Spleen (tissue), 11 donors: Measurements from ENCODE around the gene KIF21A. TPM values are rescaled to one million over a fixed set of nuclear protein-coding genes. Genes with fewer than 3 reads are reported as not detected.

Experiments used
- DNase-seq: peaks from one replicate; pipeline ENCODE4 v3.0.0-alpha.2; 2020
- H3K27ac ChIP-seq, 8 donors: fragments of 200-600 bp; sonication (generic) in 7 of 8; 1 replicate in 4 of 8; 2 replicates in 4 of 8; pipeline versions ENCODE4 v1.5.0 to v1.8.0; 2016 to 2021; ENCODE audit warnings: inconsistent platforms in 4 of 8, mild to moderate bottlenecking in 4 of 8, moderate library complexity in 1 of 8
- H3K27me3 ChIP-seq, 7 donors: fragments of 200-600 bp; sonication (generic) in 6 of 7; replicated peaks in 1 of 7; 1 replicate in 4 of 7; 2 replicates in 3 of 7; pipeline versions ENCODE4 v1.5.0 to v1.8.0; 2016 to 2021; ENCODE audit warnings: inconsistent platforms in 3 of 7, mild to moderate bottlenecking in 1 of 7
- H3K36me3 ChIP-seq, 6 donors: fragments of 200-600 bp; sonication (generic) in 5 of 6; 1 replicate in 4 of 6; 2 replicates in 2 of 6; pipeline versions ENCODE4 v1.5.0 to v1.8.0; 2016 to 2021; ENCODE audit warnings: inconsistent platforms in 2 of 6
- H3K4me1 ChIP-seq, 6 donors: fragments of 200-600 bp; sonication (generic) in 5 of 6; 1 replicate in 3 of 6; 2 replicates in 3 of 6; pipeline versions ENCODE4 v1.5.0 to v1.8.0; 2016 to 2021; ENCODE audit warnings: inconsistent platforms in 3 of 6
- H3K4me3 ChIP-seq, 8 donors: fragments of 200-600 bp; sonication (generic) in 7 of 8; 1 replicate in 4 of 8; 2 replicates in 4 of 8; pipeline versions ENCODE4 v1.5.0 to v1.8.0; 2016 to 2021; ENCODE audit warnings: inconsistent platforms in 4 of 8, mild to moderate bottlenecking in 4 of 8, moderate library complexity in 2 of 8
- H3K9me3 ChIP-seq, 8 donors: fragments of 200-600 bp; sonication (generic) in 7 of 8; 1 replicate in 4 of 8; 2 replicates in 4 of 8; pipeline versions ENCODE4 v1.5.0 to v1.8.0; 2016 to 2021; ENCODE audit warnings: inconsistent platforms in 4 of 8
- CTCF ChIP-seq, 11 experiments: fragments of 200-600 bp in 7 of 11; fragments of 450-650 bp in 4 of 11; sonication (generic) in 4 of 11; IDR thresholded peaks in 8 of 11; conservative IDR thresholded peaks in 3 of 11; 1 replicate in 7 of 11; 2 replicates in 4 of 11; pipeline versions ENCODE4 v1.4.0 to v1.8.0; 2016 to 2021; ENCODE audit warnings: antibody characterized with exemption in 11 of 11, inconsistent platforms in 4 of 11, mild to moderate bottlenecking in 1 of 11
- POLR2A ChIP-seq, 3 donors: fragments of 450-650 bp; IDR thresholded peaks; one replicate each; pipeline ENCODE4 v1.5.1; 2017; ENCODE audit warnings: antibody characterized with exemption in 3 of 3, mild to moderate bottlenecking in 1 of 3
- POLR2AphosphoS5 ChIP-seq, 3 donors: sonication (generic); formaldehyde crosslinking; IDR thresholded peaks; one replicate each; pipeline ENCODE4 v1.5.1; 2017; ENCODE audit warnings: antibody characterized with exemption in 3 of 3
- WGBS, 5 donors: extraction: QIAGEN DNeasy Blood & Tissue Kit in 3 of 5; methylation state at CpG; one replicate each; pipeline versions ENCODE4 v1.1.5 to v1.1.7; 2013 to 2018; 5-methylcytosine and 5-hydroxymethylcytosine counted together
- intact Hi-C: fragments of 100-400 bp; cut with DNase I; formaldehyde crosslinking; loops from one replicate; pipeline ENCODE4 v1.15.0; 2023; ENCODE audit warnings: low total_unique reads
- polyA plus RNA-seq, 3 donors: library from polyadenylated mRNA; stranded (reverse); fragments of 200-250 nt; gene quantifications; one replicate each; pipeline ENCODE4 v1.2.1, GENCODE V29; 2013
- total RNA-seq, 7 donors: library from RNA; depleted of rRNA in 3 of 7; stranded (reverse); fragments of >200 nt in 3 of 7; fragmentation: NEBNext Ultra II Directional in 4 of 7; extraction: Animal tissue kit (Norgen Biotek cat#: 25700) in 4 of 7; gene quantifications; one replicate each; pipeline versions ENCODE4 v1.1.0 to v1.2.1, GENCODE V29; 2016 to 2021
- donor health status: healthy with polysubstance abuse.
- donor health status: DM: no; HTN: no; CAD: no; lungs with moderate emphysema.
- donor health status: DM: no; HTN: no; CAD: no.
- donor health status: Bipolar disorder and iron deficiency.
- donor health status: healthy.
- donor health status: DM: no; HTN: no; CAD: no.
- donor health status: DM: yes; HTN: yes; CAD: no.

The KIF21A gene
- total and polyA plus RNA-seq, 10 donors: 1.0 to 47.1 (median 11.8) TPM

GRCh38 chr12:39367494-39367893 is 75.4 kb downstream of the KIF21A start:
- no peak for DNase-seq
- H3K27ac ChIP-seq: no peak overlapping the region
- H3K4me3 ChIP-seq: no peak overlapping the region
- intact Hi-C loops: no loop called here
- TF ChIP-seq POLR2AphosphoS5 (IDR thresholded peaks at IDR 0.05): no peak
- TF ChIP-seq CTCF (IDR thresholded peaks at IDR 0.05 in 8 of 11, conservative IDR thresholded peaks at IDR 0.05 in 3 of 11): no peak
- TF ChIP-seq POLR2A (IDR thresholded peaks at IDR 0.05): no peak
- H3K36me3 ChIP-seq: no peaks in the 10 kb centered on the region
- peaks cover 0 to 6% (median 0%) of the 10 kb centered on the region in 6 donors for H3K4me1 ChIP-seq
- no peaks in the 10 kb centered on the region for H3K27me3 ChIP-seq
- H3K9me3 ChIP-seq: no peaks in the 10 kb centered on the region

- 94 to 98% (median 95%) methylated on average over 8 of the region's 8 CpGs for WGBS, 5 donors
- Histone ChIP-seq H3K4me1 (peaks cover 0 to 6% (median 0%) of the 10 kb centered on the region in 6 donors), H3K36me3 (peaks cover 0 to 5% (median 0%) of the 10 kb centered on the region in 6 donors), H3K9me3 (no peaks in the 10 kb centered on the region), H3K27me3 (no peaks in the 10 kb centered on the region), H3K4me3 (no peak overlapping the region), H3K27ac (no peak overlapping the region)
- intact Hi-C loops: no loop called here
- no peak for DNase-seq
- no peak for TF ChIP-seq POLR2AphosphoS5 (IDR thresholded peaks at IDR 0.05)
- no peak for TF ChIP-seq POLR2A (IDR thresholded peaks at IDR 0.05)
- TF ChIP-seq CTCF (IDR thresholded peaks at IDR 0.05 in 8 of 11, conservative IDR thresholded peaks at IDR 0.05 in 3 of 11): no peak
These were observed 77.4 kb downstream of the KIF21A start for GRCh38 chr12:39365364-39366001.

GRCh38 chr12:39364196-39364595 is 78.7 kb downstream of the KIF21A start:
- Histone ChIP-seq H3K4me1 (peaks cover 0 to 6% (median 0%) of the 10 kb centered on the region in 6 donors), H3K4me3 (no peak overlapping the region), H3K9me3 (no peaks in the 10 kb centered on the region), H3K27me3 (no peaks in the 10 kb centered on the region), H3K27ac (no peak overlapping the region), H3K36me3 (peaks cover 0 to 5% (median 0%) of the 10 kb centered on the region in 6 donors)
- 88 to 97% (median 92%) methylated on average over 2 of the region's 2 CpGs for WGBS, 5 donors
- no peak for DNase-seq
- intact Hi-C loops: no loop called here
- no peak for TF ChIP-seq POLR2AphosphoS5 (IDR thresholded peaks at IDR 0.05)
- no peak for TF ChIP-seq CTCF (IDR thresholded peaks at IDR 0.05 in 8 of 11, conservative IDR thresholded peaks at IDR 0.05 in 3 of 11)
- no peak for TF ChIP-seq POLR2A (IDR thresholded peaks at IDR 0.05)

GRCh38 chr12:39359645-39360044 is 83.3 kb downstream of the KIF21A start:
- DNase-seq: no peak
- Histone ChIP-seq H3K4me1 (no peaks in the 10 kb centered on the region), H3K4me3 (no peak overlapping the region), H3K27me3 (no peaks in the 10 kb centered on the region), H3K27ac (no peak overlapping the region), H3K9me3 (no peaks in the 10 kb centered on the region), H3K36me3 (peaks cover 0 to 11% (median 4%) of the 10 kb centered on the region in 6 donors)
- intact Hi-C loops: no loop called here
- WGBS, 5 donors: 83 to 92% (median 89%) methylated on average over 2 of the region's 2 CpGs
- no peak for TF ChIP-seq POLR2A (IDR thresholded peaks at IDR 0.05)
- TF ChIP-seq POLR2AphosphoS5 (IDR thresholded peaks at IDR 0.05): no peak
- TF ChIP-seq CTCF (IDR thresholded peaks at IDR 0.05 in 8 of 11, conservative IDR thresholded peaks at IDR 0.05 in 3 of 11): no peak
